Lung (tissue), 12 donors: Measurements from ENCODE around the gene POTEF. TPM values are rescaled to one million over a fixed set of nuclear protein-coding genes. Genes with fewer than 3 reads are reported as not detected.
"Not testable (repeated sequence)": the region's sequence is repeated elsewhere in the genome, so short reads cannot be mapped to it uniquely, and the experiment has no call there.

Experiments used
- ATAC-seq: fragments of 200-7000 bp; cut with Tn5 transposase; one replicate; pipeline ENCODE4 v1.9.1; 2020; ENCODE audit warnings: moderate number of reproducible peaks; ENCODE audit not compliant: insufficient read depth, low FRiP score
- DNase-seq, 3 donors: peaks; one replicate each; pipeline ENCODE4 v3.0.0-alpha.2; 2013 to 2017
- H3K27ac ChIP-seq, 2 donors: one replicate each; pipeline ENCODE4 v1.5.1; 2013; ENCODE audit warnings: mild to moderate bottlenecking in 2 of 2, moderate library complexity in 2 of 2, control low read depth in 1 of 2, inconsistent platforms in 1 of 2, low read depth in 1 of 2, low read length in 1 of 2
- H3K27me3 ChIP-seq, 3 donors: one replicate each; pipeline ENCODE4 v1.5.1; 2013; ENCODE audit warnings: low read length in 2 of 3; ENCODE audit not compliant: control insufficient read depth in 3 of 3, insufficient read depth in 3 of 3
- H3K36me3 ChIP-seq, 4 donors: one replicate each; pipeline ENCODE4 v1.5.1; 2013; ENCODE audit warnings: low read length in 4 of 4, mild to moderate bottlenecking in 1 of 4, moderate library complexity in 1 of 4; ENCODE audit not compliant: control insufficient read depth in 4 of 4, insufficient read depth in 4 of 4
- H3K4me1 ChIP-seq, 5 donors: one replicate each; pipeline ENCODE4 v1.5.1; 2013; ENCODE audit warnings: low read length in 5 of 5, mild to moderate bottlenecking in 2 of 5, moderate library complexity in 1 of 5; ENCODE audit not compliant: control insufficient read depth in 5 of 5, insufficient read depth in 5 of 5
- H3K4me3 ChIP-seq: one replicate; pipeline ENCODE4 v1.5.1; 2013; ENCODE audit warnings: mild to moderate bottlenecking, control low read depth, moderate library complexity
- H3K9ac ChIP-seq, 2 donors: one replicate each; pipeline ENCODE4 v1.5.1; 2013; ENCODE audit warnings: low read length in 2 of 2, control low read depth in 1 of 2; ENCODE audit not compliant: insufficient read depth in 1 of 2
- H3K9me3 ChIP-seq, 4 donors: one replicate each; pipeline ENCODE4 v1.5.1; 2013; ENCODE audit warnings: low read length in 3 of 4, mild to moderate bottlenecking in 1 of 4, moderate library complexity in 1 of 4; ENCODE audit not compliant: control insufficient read depth in 4 of 4, insufficient read depth in 3 of 4
- WGBS, 2 donors: extraction: QIAGEN DNeasy Blood & Tissue Kit; methylation state at CpG; one replicate each; pipeline ENCODE4 v1.1.7; 2013; 5-methylcytosine and 5-hydroxymethylcytosine counted together
- polyA plus RNA-seq, 2 donors: library from polyadenylated mRNA; stranded (reverse); fragments of 200-250 nt; gene quantifications; one replicate each; pipeline ENCODE4 v1.2.1, GENCODE V29; 2013
- total RNA-seq, 2 donors: library from RNA; depleted of rRNA in 1 of 2; stranded (reverse); fragments of >200 nt in 1 of 2; gene quantifications; one replicate each; pipeline ENCODE4 v1.2.1, GENCODE V29; 2014 to 2021
- TF ChIP-seq, protein P1 (sequence below): IDR thresholded peaks from 2 replicates; pipeline ENCODE4 v1.5.1; 2012; ENCODE audit warnings: mild to moderate bottlenecking; ENCODE audit errors: control extremely low read depth, extremely low read depth
- donor health status: control.
- donor health status: control.
- donor health status: Bipolar disorder and iron deficiency.
- donor health status: healthy.
- donor health status: DM: yes; HTN: yes; CAD: no.

POTEF gene
- total and polyA plus RNA-seq, 4 donors = 0.02 to 0.09 TPM; not detected in 2

DNA sequence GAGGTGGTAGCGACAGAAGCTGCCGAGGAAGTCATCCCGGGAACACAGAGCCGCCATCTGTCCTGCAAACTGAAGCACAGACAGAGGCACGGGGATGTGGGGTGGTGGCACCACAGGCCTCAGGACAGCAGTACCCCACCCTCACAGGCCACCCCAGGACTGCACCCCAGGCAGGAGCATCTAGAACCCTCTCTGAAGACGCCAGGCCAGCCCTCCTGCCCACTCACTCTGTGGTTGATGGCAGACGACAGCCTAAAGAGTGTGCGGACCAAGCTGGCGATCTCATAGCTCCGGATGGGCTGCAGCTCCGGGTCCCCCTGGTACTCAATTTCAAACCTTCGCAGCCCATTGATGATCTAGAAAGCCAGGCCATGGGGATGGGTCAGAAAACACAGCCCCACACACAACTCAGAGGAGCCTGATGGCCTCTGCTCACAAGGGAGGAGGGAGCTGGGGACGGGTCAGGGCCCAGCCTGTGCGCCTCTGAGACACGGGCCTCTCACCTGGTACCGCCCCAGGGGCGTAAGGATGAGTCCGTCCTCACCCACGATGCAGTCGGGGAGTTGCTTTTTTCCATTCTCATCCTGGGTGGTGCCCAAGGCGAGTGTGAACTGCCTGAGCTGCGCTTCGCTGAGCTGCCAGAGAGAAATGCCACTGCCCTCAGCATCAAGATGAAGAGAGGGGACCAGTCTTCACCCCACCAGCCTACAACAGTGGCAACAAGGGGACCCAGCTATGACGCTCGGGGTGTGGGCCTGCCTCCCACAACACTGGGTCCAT, 24.0 kb upstream of the POTEF start:
- H3K9ac ChIP-seq = no peak overlapping the region
- peaks cover 0 to 38% (median 0%) of the 10 kb centered on the region in 4 donors for H3K36me3 ChIP-seq
- no peaks in the 10 kb centered on the region for H3K4me1 ChIP-seq
- H3K27me3 ChIP-seq = no peaks in the 10 kb centered on the region
- WGBS, 2 donors = 95% methylated on average over 25 of the region's 25 CpGs
- H3K9me3 ChIP-seq = no peaks in the 10 kb centered on the region
- TF ChIP-seq, protein P1, sequence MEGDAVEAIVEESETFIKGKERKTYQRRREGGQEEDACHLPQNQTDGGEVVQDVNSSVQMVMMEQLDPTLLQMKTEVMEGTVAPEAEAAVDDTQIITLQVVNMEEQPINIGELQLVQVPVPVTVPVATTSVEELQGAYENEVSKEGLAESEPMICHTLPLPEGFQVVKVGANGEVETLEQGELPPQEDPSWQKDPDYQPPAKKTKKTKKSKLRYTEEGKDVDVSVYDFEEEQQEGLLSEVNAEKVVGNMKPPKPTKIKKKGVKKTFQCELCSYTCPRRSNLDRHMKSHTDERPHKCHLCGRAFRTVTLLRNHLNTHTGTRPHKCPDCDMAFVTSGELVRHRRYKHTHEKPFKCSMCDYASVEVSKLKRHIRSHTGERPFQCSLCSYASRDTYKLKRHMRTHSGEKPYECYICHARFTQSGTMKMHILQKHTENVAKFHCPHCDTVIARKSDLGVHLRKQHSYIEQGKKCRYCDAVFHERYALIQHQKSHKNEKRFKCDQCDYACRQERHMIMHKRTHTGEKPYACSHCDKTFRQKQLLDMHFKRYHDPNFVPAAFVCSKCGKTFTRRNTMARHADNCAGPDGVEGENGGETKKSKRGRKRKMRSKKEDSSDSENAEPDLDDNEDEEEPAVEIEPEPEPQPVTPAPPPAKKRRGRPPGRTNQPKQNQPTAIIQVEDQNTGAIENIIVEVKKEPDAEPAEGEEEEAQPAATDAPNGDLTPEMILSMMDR = no peak
- DNase-seq = no peak
- no peak for ATAC-seq
- no peak overlapping the region for H3K27ac ChIP-seq
- no peak overlapping the region for H3K4me3 ChIP-seq

DNA sequence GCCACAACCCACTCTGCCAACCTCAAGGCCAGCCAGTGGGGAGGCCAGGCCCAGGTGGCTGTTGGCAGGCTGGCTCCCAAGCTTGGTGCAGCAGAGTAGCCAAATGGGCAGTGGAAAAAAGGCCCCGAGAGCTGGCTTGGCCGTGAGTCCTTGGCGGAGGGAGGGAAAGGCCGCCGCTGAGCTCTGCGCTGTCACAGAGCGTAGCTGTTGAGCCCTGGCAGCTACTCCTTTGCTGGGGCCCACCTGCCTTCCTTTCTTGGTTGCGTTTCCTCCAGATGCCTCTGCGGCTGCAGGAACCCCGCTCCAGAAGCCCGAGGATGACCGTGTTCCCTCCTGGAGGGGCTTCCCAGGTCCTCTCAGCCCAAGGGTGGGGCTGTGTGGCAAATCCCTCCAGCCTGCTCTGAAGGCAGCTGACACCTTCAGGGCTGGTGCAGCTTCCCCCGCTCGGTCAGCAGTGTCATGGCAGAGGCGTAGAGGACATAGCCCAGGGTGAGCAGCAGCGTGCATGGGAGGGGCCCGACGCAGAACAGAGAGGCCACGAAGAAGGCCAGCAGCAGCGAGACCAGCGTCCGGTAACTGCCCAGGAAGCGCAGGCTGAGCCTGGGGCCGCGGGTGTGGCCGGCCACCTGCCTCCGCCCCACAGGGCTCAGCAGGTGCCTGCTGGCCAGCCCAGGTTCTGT, 23.3 kb upstream of the POTEF start:
- not testable (repeated sequence) for H3K9ac ChIP-seq, H3K27ac ChIP-seq, ATAC-seq, H3K4me1 ChIP-seq, H3K9me3 ChIP-seq, H3K27me3 ChIP-seq, H3K4me3 ChIP-seq, DNase-seq
- peaks cover 0 to 36% (median 0%) of the 10 kb centered on the region in 4 donors for H3K36me3 ChIP-seq
- WGBS, 2 donors = 95% methylated on average over 26 to 27 of the region's 27 CpGs

GRCh38 chr2:130151145-130151512, 22.1 kb upstream of the POTEF start:
- H3K9me3 ChIP-seq, H3K4me1 ChIP-seq, DNase-seq, H3K9ac ChIP-seq, H3K4me3 ChIP-seq, H3K27me3 ChIP-seq, H3K27ac ChIP-seq, ATAC-seq: not testable (repeated sequence)
- WGBS, 2 donors = 71 to 73% methylated on average over 5 of the region's 5 CpGs
- peaks cover 0 to 34% (median 0%) of the 10 kb centered on the region in 4 donors for H3K36me3 ChIP-seq

DNA sequence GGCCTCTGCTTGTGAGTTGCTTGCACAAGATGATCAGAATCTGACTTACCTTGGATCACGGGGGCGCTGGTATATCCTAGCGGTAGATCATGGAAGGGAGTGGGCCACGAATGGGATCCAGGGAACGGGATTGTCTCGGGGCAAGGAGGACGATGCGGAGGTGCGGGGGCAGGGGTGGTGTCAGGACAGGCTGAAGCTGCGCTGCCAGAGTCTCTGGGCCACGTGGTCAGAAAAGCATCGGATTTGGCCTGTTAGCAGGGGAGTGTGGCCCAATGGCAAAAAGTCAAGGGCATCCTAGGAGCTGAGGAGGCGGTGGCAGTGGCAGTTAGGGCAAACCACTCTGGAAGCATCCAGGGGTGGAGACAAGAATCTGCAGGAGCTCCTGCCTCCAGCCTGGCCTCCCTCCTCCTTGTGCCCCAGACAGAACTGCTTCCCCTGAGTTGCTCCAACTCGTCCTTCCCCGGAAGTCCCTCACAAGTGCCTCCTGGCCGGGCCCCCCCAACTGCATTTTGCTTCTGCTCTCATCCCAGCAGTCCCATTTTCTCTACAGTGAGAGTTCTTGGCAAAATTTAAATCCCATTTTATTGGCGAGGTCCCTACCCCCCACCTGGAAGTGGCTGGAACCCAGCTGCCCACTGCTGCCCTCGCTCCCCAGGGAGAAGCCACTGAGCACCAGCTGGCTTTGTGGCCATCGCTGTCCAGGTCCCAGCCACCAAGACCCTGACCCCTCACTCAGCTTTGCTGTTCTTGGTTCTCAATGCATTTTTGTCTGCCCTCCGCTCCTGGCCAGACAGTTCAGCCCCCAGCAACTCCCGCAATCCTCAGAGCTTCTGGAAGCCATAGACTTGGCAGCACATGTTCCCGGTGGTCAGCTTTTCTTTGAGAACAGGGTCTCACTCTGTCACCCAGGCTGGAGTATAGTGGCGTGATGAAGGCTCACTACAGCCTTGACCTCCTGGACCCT, 21.4 kb upstream of the POTEF start:
- TF ChIP-seq, protein P1 = no peak
- Histone ChIP-seq H3K4me3 (no peak overlapping the region), H3K4me1 (no peaks in the 10 kb centered on the region), H3K27me3 (no peaks in the 10 kb centered on the region), H3K9me3 (no peaks in the 10 kb centered on the region), H3K27ac (no peak overlapping the region), H3K36me3 (peaks cover 0 to 33% (median 0%) of the 10 kb centered on the region in 4 donors), H3K9ac (no peak overlapping the region)
- no peak for DNase-seq
- no peak for ATAC-seq
- WGBS, 2 donors = 90 to 94% methylated on average over 23 of the region's 23 CpGs

DNA sequence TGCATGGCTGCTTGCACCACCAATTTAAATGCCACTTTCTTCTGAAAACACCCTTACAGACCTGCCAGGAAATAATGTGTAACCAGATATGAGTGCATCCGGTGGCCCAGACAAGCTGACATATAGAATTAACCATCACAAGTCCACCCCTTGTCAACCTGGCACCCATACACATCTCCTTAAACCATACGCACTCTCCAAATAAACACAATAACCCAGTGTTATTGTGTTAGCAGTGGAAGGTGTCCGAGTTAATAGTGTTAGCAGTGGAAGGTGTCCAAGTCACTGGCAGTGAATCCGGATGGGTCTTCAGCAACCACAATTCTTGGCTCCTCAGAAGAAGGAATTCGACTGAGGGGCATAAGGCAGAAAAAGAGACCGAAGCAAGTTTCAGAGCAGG, 19.5 kb upstream of the POTEF start:
- not testable (repeated sequence) for H3K9me3 ChIP-seq, ATAC-seq, DNase-seq, H3K9ac ChIP-seq, H3K27me3 ChIP-seq, H3K4me3 ChIP-seq, H3K27ac ChIP-seq, H3K4me1 ChIP-seq
- 51 to 52% methylated on average over 6 of the region's 6 CpGs for WGBS, 2 donors
- H3K36me3 ChIP-seq = peaks cover 0 to 17% (median 0%) of the 10 kb centered on the region in 4 donors

DNA sequence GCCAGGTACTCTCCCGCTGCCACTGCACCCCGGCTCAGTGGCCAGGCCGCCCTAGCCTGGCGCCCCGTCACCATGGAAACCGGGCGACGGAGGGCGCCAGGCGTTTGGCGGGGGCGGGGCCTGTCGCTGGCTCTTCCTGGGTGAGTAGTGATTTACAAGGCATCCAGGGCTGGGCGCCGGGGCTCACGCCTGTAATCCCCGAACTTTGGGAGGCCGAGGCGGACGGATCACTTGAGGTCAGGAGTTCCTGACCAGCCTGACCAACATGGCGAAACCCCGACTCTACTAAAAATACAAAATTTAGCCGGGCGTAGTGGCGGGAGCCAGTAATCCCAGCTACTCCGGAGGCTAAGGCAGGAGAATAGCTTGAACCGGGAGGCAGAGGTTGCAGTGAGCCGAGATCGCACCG, 16.0 kb upstream of the POTEF start, which contains the start of gene CCDC74B:
TSS of gene CCDC74B (minus strand) at position 107 of the 409 bp plus-strand sequence. CDS start 116 bp downstream, outside the sequence.
- not testable (repeated sequence) for H3K9me3 ChIP-seq, H3K36me3 ChIP-seq, H3K4me1 ChIP-seq, H3K27me3 ChIP-seq, H3K27ac ChIP-seq, H3K4me3 ChIP-seq, H3K9ac ChIP-seq
- WGBS, 2 donors = 10% methylated on average over 27 to 29 of the region's 30 CpGs
- peak; percentile 38 to 51 (median 41) for DNase-seq
- peak; percentile 78 for ATAC-seq
